Left hindlimb (tissue), 1 donor: ENCODE data around the gene TRAPPC12.
"Not testable (repeated sequence)": the region's sequence is repeated elsewhere in the genome, so short reads cannot be mapped to it uniquely, and the experiment has no call there.

Experiments used
- DNase-seq: peaks from one replicate; pipeline ENCODE4 v3.0.0-alpha.2; 2018

Gene TRAPPC12

GRCh38 chr2:3379647-3380534 is at the start of gene TRAPPC12:
Gene TRAPPC12 (plus strand): TSS chr2:3379694. CDS start chr2:3387624, 7,930 bp downstream.
- DNase-seq: peak; percentile 91

- no peak for DNase-seq
Observed at GRCh38 chr2:3332133-3332532, 47.4 kb upstream of the TRAPPC12 start.

- peak; percentile 73 for DNase-seq
Observed at GRCh38 chr2:3334392-3335345, 44.8 kb upstream of the TRAPPC12 start.

GRCh38 chr2:3336844-3337243 is 42.6 kb upstream of the TRAPPC12 start:
- no peak for DNase-seq

GRCh38 chr2:3338340-3338739 is 41.2 kb upstream of the TRAPPC12 start:
- DNase-seq: no peak

GRCh38 chr2:3340144-3340543 is 39.4 kb upstream of the TRAPPC12 start:
- no peak for DNase-seq

GRCh38 chr2:3341336-3341735 is 38.2 kb upstream of the TRAPPC12 start:
- DNase-seq: no peak

- DNase-seq: no peak
Observed at GRCh38 chr2:3342324-3342723, 37.2 kb upstream of the TRAPPC12 start.

- DNase-seq: no peak
Observed at GRCh38 chr2:3343012-3343411, 36.5 kb upstream of the TRAPPC12 start.

- no peak for DNase-seq
Observed at GRCh38 chr2:3344897-3345296, 34.6 kb upstream of the TRAPPC12 start.

- DNase-seq: no peak
Observed at GRCh38 chr2:3345621-3346020, 33.9 kb upstream of the TRAPPC12 start.

GRCh38 chr2:3348767-3349166 is 30.7 kb upstream of the TRAPPC12 start:
- DNase-seq: no peak

GRCh38 chr2:3349211-3349693 is 30.2 kb upstream of the TRAPPC12 start:
- DNase-seq: no peak

- no peak for DNase-seq
Observed at GRCh38 chr2:3354986-3355385, 24.5 kb upstream of the TRAPPC12 start.

- DNase-seq: no peak
Observed at GRCh38 chr2:3355951-3356569, 23.4 kb upstream of the TRAPPC12 start.

- DNase-seq: no peak
Observed at GRCh38 chr2:3356799-3357198, 22.7 kb upstream of the TRAPPC12 start.

GRCh38 chr2:3357446-3357845 is 22.0 kb upstream of the TRAPPC12 start:
- not testable (repeated sequence) for DNase-seq

GRCh38 chr2:3357926-3358325 is 21.6 kb upstream of the TRAPPC12 start:
- DNase-seq: no peak

GRCh38 chr2:3361518-3362389 is 17.7 kb upstream of the TRAPPC12 start:
- no peak for DNase-seq

- no peak for DNase-seq
Observed at GRCh38 chr2:3365219-3365618, 14.3 kb upstream of the TRAPPC12 start.

- no peak for DNase-seq
Observed at GRCh38 chr2:3368261-3368722, 11.2 kb upstream of the TRAPPC12 start.
